NCI-H2107 (cell line): ENCODE measurements around the gene UPK3BL2.
"Not testable (repeated sequence)": the region's sequence is repeated elsewhere in the genome, so short reads cannot be mapped to it uniquely, and the experiment has no call there.

Experiments
- DNase-seq: peaks from one replicate; lab custom pipeline; 2025; lab: John Stamatoyannopoulos, UW

The UPK3BL2 gene

DNA sequence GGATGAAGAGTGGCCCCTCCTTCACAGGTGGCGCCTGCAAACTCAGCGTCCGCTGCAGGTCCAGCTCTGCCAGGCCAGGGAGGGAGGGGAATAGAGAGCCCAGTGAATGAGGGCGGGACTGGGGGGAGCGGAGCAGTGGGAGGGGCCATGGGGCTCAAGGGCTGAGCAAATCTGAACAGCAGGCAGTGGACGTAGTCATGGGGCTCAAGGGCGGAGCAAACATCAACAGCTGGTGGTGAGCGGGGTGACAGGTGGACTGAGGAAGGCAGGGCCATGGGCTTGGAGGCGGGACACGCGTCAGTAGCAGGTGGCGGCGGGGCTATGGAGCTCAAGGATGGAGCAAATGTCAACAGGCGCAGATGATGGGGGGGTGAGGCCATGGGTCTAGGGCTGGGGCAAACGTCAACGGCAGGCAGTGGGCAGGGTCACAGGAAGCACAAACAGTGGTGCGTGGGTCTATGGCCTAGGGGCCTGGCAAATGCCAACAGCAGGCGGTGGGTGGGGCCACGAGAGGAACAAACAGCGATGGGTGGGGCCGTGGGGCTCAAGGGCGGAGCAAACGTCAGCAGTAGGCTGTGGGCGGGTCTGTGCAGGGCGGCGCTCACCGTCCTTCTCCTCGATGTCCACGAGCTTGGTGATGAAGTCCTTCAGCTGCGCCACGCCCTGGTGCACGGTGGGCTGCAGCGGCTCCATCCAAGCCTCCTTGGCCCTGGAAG is 50.1 kb downstream of the UPK3BL2 start:
- not testable (repeated sequence) for DNase-seq

DNA sequence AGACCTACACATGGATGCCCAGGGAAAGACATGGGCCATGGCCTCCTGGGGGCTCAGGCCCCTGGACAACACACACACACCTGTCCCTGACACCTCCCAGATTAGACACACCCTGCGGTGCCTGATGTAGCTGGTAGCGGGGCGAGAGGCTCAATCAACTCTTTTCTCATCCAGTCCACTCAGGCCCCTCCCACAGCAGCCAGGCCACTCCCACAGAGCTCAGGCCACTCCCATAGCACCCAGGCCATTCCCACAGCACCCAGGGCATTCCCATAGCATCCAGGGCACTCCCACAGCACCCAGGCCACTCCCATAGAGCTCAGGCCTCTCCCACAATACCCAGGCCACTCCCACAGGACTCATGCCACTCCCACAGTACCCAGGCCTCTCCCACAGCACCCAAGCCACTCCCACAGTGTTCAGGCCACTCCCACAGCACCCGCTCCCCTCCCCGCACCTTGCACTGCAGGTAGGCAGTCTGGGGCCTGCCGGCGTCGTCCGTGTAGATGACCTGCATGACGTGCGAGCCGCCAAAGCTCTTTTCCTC is 52.9 kb downstream of the UPK3BL2 start:
- not testable (repeated sequence) for DNase-seq
